Smooth muscle cell (in vitro differentiated cells): ENCODE results near the gene LTC4S. TPM values are rescaled to one million over a fixed set of nuclear protein-coding genes. Genes with fewer than 3 reads are reported as not detected.

Source experiments
- DNase-seq: peaks from one replicate; lab custom pipeline; 2025; ENCODE audit not compliant: unreplicated experiment; lab: John Stamatoyannopoulos, UW
- H2AFZ ChIP-seq: fragments of 200-600 bp; sonication (generic); 2 replicates; pipeline ENCODE4 v1.6.0; 2016; ENCODE audit warnings: antibody characterized with exemption, low read depth, mild to moderate bottlenecking
- H3F3A ChIP-seq: fragments of 200-600 bp; sonication (generic); 2 replicates; pipeline ENCODE4 v1.6.0; 2017; ENCODE audit warnings: antibody characterized with exemption, low read depth
- H3K27ac ChIP-seq: fragments of 200-600 bp; sonication (generic); 2 replicates; pipeline ENCODE4 v1.5.1; 2016; ENCODE audit warnings: low read depth, mild to moderate bottlenecking
- H3K27me3 ChIP-seq: fragments of 200-600 bp; sonication (generic); 2 replicates; pipeline ENCODE4 v1.6.1; 2016; ENCODE audit warnings: low read depth, mild to moderate bottlenecking
- H3K36me3 ChIP-seq: fragments of 200-600 bp; sonication (generic); 2 replicates; pipeline ENCODE4 v1.5.1; 2016; ENCODE audit warnings: low read depth
- H3K4me1 ChIP-seq: fragments of 200-600 bp; sonication (generic); 2 replicates; pipeline ENCODE4 v1.5.1; 2016; ENCODE audit warnings: low read depth
- H3K4me2 ChIP-seq: fragments of 200-600 bp; sonication (generic); 2 replicates; pipeline ENCODE4 v1.6.0; 2016; ENCODE audit warnings: mild to moderate bottlenecking
- H3K4me3 ChIP-seq: fragments of 200-600 bp; sonication (generic); 2 replicates; pipeline ENCODE4 v1.5.1; 2016; ENCODE audit warnings: mild to moderate bottlenecking
- H3K79me2 ChIP-seq: fragments of 200-600 bp; sonication (generic); 2 replicates; pipeline ENCODE4 v1.6.0; 2016; ENCODE audit warnings: low read depth, mild to moderate bottlenecking
- H3K9ac ChIP-seq: fragments of 200-600 bp; sonication (generic); 2 replicates; pipeline ENCODE4 v1.6.0; 2016; ENCODE audit warnings: low read depth
- H3K9me3 ChIP-seq: fragments of 200-600 bp; sonication (generic); replicated peaks from 2 replicates; pipeline ENCODE4 v1.5.1; 2016; ENCODE audit warnings: low read depth
- H4K20me1 ChIP-seq: fragments of 200-600 bp; sonication (generic); 2 replicates; pipeline ENCODE4 v1.6.0; 2016; ENCODE audit warnings: low read depth
- WGBS: methylation state at CpG from one replicate; pipeline ENCODE4 v1.1.7; 2016; ENCODE audit warnings: low lambda C conversion rate; 5-methylcytosine and 5-hydroxymethylcytosine counted together
- polyA plus RNA-seq: library from polyadenylated mRNA; unstranded; fragments of >200 nt; fragmentation: Nextera tagmentation; extraction: Ambion mirVana; gene quantifications from 2 replicates; pipeline ENCODE4 v1.2.1, GENCODE V29; 2016
- total RNA-seq: library from RNA; depleted of rRNA; stranded (reverse); fragments of >200 nt; gene quantifications from 2 replicates; pipeline ENCODE4 v1.2.3, GENCODE V29; 2014
- TF ChIP-seq, protein P1 (sequence below): fragments of 200-600 bp; sonication (generic); IDR thresholded peaks from 2 replicates; pipeline ENCODE4 v1.5.1; 2017; ENCODE audit warnings: borderline replicate concordance, mild to moderate bottlenecking, antibody characterized with exemption; ENCODE audit not compliant: insufficient read depth, poor library complexity, severe bottlenecking

LTC4S gene
- total and polyA plus RNA-seq, 2 experiments from 2014 or later, result not detected

- H3K27ac ChIP-seq, result no peak overlapping the region
- H3K36me3 ChIP-seq, result peaks cover 7% of the 10 kb centered on the region
- TF ChIP-seq, protein P1, sequence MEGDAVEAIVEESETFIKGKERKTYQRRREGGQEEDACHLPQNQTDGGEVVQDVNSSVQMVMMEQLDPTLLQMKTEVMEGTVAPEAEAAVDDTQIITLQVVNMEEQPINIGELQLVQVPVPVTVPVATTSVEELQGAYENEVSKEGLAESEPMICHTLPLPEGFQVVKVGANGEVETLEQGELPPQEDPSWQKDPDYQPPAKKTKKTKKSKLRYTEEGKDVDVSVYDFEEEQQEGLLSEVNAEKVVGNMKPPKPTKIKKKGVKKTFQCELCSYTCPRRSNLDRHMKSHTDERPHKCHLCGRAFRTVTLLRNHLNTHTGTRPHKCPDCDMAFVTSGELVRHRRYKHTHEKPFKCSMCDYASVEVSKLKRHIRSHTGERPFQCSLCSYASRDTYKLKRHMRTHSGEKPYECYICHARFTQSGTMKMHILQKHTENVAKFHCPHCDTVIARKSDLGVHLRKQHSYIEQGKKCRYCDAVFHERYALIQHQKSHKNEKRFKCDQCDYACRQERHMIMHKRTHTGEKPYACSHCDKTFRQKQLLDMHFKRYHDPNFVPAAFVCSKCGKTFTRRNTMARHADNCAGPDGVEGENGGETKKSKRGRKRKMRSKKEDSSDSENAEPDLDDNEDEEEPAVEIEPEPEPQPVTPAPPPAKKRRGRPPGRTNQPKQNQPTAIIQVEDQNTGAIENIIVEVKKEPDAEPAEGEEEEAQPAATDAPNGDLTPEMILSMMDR, result no peak
- peaks cover 36% of the 10 kb centered on the region for H4K20me1 ChIP-seq
- H3K4me3 ChIP-seq, result no peak overlapping the region
- H3K9me3 ChIP-seq, result no peaks in the 10 kb centered on the region
- 96% methylated on average over 15 of the region's 15 CpGs for WGBS
- no peaks in the 10 kb centered on the region for H3K4me1 ChIP-seq
- H3F3A ChIP-seq, result peaks cover 13% of the 10 kb centered on the region
- no peaks in the 10 kb centered on the region for H3K27me3 ChIP-seq
- H3K4me2 ChIP-seq, result no peak overlapping the region
- H3K9ac ChIP-seq, result no peak overlapping the region
- H2AFZ ChIP-seq, result no peak overlapping the region
- DNase-seq, result no peak
- H3K79me2 ChIP-seq, result no peaks in the 10 kb centered on the region
These were observed 43.6 kb downstream of the LTC4S start for GRCh38 chr5:179837076-179838011.

DNA sequence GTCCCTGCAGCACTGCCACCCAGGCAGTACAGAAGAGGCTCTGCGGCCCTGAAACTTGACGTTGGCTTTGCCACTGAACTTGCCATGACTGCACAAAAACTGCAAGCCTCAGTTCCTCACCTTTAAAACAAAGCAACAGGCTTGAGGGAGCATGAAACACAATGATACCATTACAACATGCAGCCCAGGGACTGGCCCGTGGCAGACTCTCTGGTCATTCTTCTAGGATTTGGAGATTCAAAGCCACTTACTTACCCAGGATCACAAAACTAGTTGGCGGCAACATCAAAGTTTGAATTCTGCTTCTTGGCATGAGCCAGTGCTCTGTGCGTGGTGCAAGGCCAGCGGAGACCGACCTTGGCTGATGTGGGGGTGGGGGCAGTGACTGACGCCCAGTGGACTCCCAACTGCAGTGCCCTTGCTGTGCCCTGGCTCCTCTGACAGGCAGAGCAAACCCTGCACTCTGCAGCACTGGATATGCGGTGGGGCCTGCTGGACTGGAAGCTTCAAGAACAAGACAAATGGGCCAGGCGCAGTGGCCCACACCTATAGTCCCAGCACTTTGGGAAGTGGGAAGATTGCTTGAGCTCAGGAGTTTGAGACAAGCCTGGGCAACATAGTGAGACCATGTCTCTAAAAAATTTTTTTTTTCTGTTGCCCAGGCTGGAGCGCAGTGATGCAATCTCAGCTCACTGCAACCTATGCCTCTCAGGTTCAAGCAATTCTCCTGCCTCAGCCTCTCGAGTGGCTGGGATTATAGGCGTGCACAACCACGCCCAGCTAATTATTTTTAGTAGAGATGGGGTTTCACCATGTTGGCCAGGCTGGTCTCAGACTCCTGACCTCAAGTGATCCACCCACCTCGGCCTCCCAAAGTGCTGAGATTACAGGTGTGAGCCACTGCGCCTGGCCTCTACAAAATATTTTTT, 45.8 kb downstream of the LTC4S start:
- Histone ChIP-seq H3K27ac (no peak overlapping the region), H3F3A (peaks cover 13% of the 10 kb centered on the region), H3K27me3 (no peaks in the 10 kb centered on the region), H3K4me1 (no peaks in the 10 kb centered on the region), H3K4me2 (no peak overlapping the region), H3K79me2 (no peaks in the 10 kb centered on the region), H3K36me3 (no peaks in the 10 kb centered on the region), H3K9me3 (no peaks in the 10 kb centered on the region), H4K20me1 (peaks cover 19% of the 10 kb centered on the region), H2AFZ (no peak overlapping the region), H3K4me3 (no peak overlapping the region), H3K9ac (no peak overlapping the region)
- no peak for DNase-seq
- WGBS, result 94% methylated on average over 16 of the region's 16 CpGs
- TF ChIP-seq, protein P1, result no peak

- Histone ChIP-seq H2AFZ (no peak overlapping the region), H3K36me3 (no peaks in the 10 kb centered on the region), H3K4me1 (no peaks in the 10 kb centered on the region), H3K9me3 (no peaks in the 10 kb centered on the region), H3K27me3 (no peaks in the 10 kb centered on the region), H3F3A (peaks cover 13% of the 10 kb centered on the region), H3K9ac (no peak overlapping the region), H3K4me3 (no peak overlapping the region), H3K4me2 (no peak overlapping the region), H3K79me2 (no peaks in the 10 kb centered on the region), H4K20me1 (peaks cover 19% of the 10 kb centered on the region), H3K27ac (no peak overlapping the region)
- TF ChIP-seq, protein P1, result no peak
- WGBS, result 98% methylated on average over 11 of the region's 11 CpGs
- DNase-seq, result no peak
These were observed 46.5 kb downstream of the LTC4S start for GRCh38 chr5:179840321-179840720.
